ENCODE measurements around the gene RDH12.

Gene RDH12

DNA sequence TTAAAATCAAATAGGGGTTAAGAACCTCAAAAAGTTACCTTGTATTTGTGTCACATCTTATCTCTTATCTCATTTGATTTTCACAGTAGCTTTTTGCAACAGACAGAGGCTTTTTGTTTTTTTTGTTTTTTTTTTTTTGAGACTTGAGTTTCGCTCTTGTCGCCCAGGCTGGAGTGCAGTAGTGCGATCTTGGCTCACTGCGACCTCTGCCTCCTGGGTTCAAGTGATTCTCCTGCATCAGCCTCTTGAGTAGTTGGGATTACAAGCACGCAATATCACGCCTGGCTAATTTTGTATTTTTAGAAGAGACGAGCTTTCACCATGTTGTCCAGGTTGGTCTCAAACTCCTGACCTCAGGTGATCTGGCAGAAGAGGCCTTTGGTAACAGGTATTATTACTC, 25.7 kb downstream of the RDH12 start:
- no peak for ATAC-seq
- no peak for TF ChIP-seq SNAI2 (CRISPR knock-in tag; IDR thresholded peaks at IDR 0.05)
- TF ChIP-seq TOX (CRISPR knock-in tag; IDR thresholded peaks at IDR 0.05; ENCODE audit: borderline replicate concordance), result no peak
- no peak for TF ChIP-seq BACH2 (CRISPR knock-in tag; IDR thresholded peaks at IDR 0.05; ENCODE audit: borderline replicate concordance)
- TF ChIP-seq ZNF565 (CRISPR knock-in tag; conservative IDR thresholded peaks at IDR 0.05; ENCODE audit: low read depth), result no peak

DNA sequence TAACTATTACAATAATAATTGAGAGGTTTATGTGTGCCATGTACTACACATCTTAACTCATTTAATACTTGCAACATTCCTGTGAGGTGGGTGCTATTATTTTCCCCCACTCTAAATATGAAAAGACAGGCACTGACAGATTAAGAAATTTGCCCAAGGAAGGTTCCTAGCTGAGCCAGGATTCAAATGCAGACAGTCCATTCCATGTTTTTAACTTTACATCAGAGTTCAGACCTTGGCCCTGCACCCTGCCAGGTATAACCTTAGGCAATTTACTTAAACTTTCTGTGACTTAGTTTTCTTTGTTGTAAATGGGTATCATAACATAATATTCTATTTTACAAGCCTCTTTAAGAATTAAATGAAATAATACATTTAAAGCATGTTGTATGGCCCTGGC, 26.6 kb downstream of the RDH12 start:
- no peak for ATAC-seq
- no peak for TF ChIP-seq PPARA (CRISPR knock-in tag; IDR thresholded peaks at IDR 0.05; ENCODE audit: borderline replicate concordance)
- no peak for TF ChIP-seq TCF4 (CRISPR knock-in tag; IDR thresholded peaks at IDR 0.05; ENCODE audit: borderline replicate concordance)
- TF ChIP-seq, protein P1, sequence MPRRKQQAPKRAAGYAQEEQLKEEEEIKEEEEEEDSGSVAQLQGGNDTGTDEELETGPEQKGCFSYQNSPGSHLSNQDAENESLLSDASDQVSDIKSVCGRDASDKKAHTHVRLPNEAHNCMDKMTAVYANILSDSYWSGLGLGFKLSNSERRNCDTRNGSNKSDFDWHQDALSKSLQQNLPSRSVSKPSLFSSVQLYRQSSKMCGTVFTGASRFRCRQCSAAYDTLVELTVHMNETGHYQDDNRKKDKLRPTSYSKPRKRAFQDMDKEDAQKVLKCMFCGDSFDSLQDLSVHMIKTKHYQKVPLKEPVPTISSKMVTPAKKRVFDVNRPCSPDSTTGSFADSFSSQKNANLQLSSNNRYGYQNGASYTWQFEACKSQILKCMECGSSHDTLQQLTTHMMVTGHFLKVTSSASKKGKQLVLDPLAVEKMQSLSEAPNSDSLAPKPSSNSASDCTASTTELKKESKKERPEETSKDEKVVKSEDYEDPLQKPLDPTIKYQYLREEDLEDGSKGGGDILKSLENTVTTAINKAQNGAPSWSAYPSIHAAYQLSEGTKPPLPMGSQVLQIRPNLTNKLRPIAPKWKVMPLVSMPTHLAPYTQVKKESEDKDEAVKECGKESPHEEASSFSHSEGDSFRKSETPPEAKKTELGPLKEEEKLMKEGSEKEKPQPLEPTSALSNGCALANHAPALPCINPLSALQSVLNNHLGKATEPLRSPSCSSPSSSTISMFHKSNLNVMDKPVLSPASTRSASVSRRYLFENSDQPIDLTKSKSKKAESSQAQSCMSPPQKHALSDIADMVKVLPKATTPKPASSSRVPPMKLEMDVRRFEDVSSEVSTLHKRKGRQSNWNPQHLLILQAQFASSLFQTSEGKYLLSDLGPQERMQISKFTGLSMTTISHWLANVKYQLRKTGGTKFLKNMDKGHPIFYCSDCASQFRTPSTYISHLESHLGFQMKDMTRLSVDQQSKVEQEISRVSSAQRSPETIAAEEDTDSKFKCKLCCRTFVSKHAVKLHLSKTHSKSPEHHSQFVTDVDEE (CRISPR knock-in tag; IDR thresholded peaks at IDR 0.05), result no peak
- TF ChIP-seq ZNF565 (CRISPR knock-in tag; conservative IDR thresholded peaks at IDR 0.05; ENCODE audit: low read depth), result no peak
- TF ChIP-seq ARNTL (CRISPR knock-in tag; IDR thresholded peaks at IDR 0.05; ENCODE audit: borderline replicate concordance, low read depth), result no peak

DNA sequence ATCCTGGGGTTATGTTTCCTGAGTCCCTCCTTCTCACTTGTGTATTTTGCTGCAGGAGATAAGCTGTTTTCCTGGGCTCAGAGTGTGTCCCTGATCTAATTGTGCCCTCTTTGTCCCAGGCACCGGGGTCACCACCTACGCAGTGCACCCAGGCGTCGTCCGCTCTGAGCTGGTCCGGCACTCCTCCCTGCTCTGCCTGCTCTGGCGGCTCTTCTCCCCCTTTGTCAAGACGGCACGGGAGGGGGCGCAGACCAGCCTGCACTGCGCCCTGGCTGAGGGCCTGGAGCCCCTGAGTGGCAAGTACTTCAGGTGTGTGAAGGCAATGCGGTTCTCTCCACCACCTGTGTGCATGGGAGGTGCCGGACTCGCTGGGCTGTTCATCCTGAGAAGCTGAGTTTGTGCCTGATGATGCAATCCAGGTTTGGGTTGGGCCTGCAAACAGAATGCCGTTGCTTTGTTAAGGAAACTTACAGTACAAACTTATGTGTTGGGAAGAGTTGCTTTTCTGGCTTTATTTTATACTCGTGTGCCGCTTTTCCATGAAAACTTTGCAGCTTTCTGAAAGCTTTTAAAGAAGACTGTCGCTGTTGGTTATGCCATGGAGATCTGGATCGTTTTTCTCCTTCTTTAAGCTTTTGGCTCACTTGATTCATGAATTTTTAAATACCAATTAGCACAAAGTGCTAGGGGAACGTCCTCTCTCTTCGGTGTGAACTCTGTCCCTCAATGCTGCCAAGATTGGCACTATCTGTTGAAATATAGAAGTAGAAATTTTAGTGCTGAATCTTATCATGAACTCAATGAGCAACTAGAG, 27.6 kb downstream of the RDH12 start:
- no peak for ATAC-seq
- no peak for TF ChIP-seq ARNTL (CRISPR knock-in tag; IDR thresholded peaks at IDR 0.05; ENCODE audit: borderline replicate concordance, low read depth)

DNA sequence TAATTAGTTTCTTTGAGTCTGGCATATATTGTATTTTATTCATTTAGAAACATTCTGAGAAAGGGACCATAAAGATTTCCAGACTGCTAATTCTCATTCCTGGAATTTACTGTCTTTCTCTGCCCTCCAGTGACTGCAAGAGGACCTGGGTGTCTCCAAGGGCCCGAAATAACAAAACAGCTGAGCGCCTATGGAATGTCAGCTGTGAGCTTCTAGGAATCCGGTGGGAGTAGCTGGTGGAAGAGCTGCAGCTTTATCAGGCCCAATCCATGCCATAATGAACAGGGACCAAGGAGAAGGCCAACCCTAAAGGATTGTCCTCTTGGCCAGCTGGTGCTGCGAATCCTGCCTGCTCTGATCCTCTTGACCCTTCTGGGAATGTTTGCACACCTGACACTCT, 31.9 kb downstream of the RDH12 start:
- no peak for ATAC-seq
- TF ChIP-seq, protein P2, sequence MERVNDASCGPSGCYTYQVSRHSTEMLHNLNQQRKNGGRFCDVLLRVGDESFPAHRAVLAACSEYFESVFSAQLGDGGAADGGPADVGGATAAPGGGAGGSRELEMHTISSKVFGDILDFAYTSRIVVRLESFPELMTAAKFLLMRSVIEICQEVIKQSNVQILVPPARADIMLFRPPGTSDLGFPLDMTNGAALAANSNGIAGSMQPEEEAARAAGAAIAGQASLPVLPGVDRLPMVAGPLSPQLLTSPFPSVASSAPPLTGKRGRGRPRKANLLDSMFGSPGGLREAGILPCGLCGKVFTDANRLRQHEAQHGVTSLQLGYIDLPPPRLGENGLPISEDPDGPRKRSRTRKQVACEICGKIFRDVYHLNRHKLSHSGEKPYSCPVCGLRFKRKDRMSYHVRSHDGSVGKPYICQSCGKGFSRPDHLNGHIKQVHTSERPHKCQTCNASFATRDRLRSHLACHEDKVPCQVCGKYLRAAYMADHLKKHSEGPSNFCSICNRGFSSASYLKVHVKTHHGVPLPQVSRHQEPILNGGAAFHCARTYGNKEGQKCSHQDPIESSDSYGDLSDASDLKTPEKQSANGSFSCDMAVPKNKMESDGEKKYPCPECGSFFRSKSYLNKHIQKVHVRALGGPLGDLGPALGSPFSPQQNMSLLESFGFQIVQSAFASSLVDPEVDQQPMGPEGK (CRISPR knock-in tag; IDR thresholded peaks at IDR 0.05; ENCODE audit: borderline replicate concordance), result no peak
- TF ChIP-seq ARNTL (CRISPR knock-in tag; IDR thresholded peaks at IDR 0.05; ENCODE audit: borderline replicate concordance, low read depth) (no peak), ISL1 (CRISPR knock-in tag; IDR thresholded peaks at IDR 0.05) (no peak), TOX (CRISPR knock-in tag; IDR thresholded peaks at IDR 0.05; ENCODE audit: borderline replicate concordance) (no peak), ZNF70 (CRISPR knock-in tag; IDR thresholded peaks at IDR 0.05) (no peak), BACH2 (CRISPR knock-in tag; IDR thresholded peaks at IDR 0.05; ENCODE audit: borderline replicate concordance) (no peak), GLIS3 (CRISPR knock-in tag; IDR thresholded peaks at IDR 0.05) (no peak), ZNF565 (CRISPR knock-in tag; conservative IDR thresholded peaks at IDR 0.05; ENCODE audit: low read depth) (no peak), RARB (CRISPR knock-in tag; IDR thresholded peaks at IDR 0.05) (no peak), ZFP30 (CRISPR knock-in tag; IDR thresholded peaks at IDR 0.05) (no peak), OSR1 (CRISPR knock-in tag; IDR thresholded peaks at IDR 0.05) (no peak), ZFP3 (CRISPR knock-in tag; IDR thresholded peaks at IDR 0.05) (no peak), TCF4 (CRISPR knock-in tag; IDR thresholded peaks at IDR 0.05; ENCODE audit: borderline replicate concordance) (no peak), SNAI2 (CRISPR knock-in tag; IDR thresholded peaks at IDR 0.05) (no peak), ZNF8 (CRISPR knock-in tag; IDR thresholded peaks at IDR 0.05) (no peak)
- TF ChIP-seq, protein P3, sequence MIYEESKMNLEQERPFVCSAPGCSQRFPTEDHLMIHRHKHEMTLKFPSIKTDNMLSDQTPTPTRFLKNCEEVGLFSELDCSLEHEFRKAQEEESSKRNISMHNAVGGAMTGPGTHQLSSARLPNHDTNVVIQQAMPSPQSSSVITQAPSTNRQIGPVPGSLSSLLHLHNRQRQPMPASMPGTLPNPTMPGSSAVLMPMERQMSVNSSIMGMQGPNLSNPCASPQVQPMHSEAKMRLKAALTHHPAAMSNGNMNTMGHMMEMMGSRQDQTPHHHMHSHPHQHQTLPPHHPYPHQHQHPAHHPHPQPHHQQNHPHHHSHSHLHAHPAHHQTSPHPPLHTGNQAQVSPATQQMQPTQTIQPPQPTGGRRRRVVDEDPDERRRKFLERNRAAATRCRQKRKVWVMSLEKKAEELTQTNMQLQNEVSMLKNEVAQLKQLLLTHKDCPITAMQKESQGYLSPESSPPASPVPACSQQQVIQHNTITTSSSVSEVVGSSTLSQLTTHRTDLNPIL (CRISPR knock-in tag; IDR thresholded peaks at IDR 0.05; ENCODE audit: low read depth), result no peak
- TF ChIP-seq, protein P4, sequence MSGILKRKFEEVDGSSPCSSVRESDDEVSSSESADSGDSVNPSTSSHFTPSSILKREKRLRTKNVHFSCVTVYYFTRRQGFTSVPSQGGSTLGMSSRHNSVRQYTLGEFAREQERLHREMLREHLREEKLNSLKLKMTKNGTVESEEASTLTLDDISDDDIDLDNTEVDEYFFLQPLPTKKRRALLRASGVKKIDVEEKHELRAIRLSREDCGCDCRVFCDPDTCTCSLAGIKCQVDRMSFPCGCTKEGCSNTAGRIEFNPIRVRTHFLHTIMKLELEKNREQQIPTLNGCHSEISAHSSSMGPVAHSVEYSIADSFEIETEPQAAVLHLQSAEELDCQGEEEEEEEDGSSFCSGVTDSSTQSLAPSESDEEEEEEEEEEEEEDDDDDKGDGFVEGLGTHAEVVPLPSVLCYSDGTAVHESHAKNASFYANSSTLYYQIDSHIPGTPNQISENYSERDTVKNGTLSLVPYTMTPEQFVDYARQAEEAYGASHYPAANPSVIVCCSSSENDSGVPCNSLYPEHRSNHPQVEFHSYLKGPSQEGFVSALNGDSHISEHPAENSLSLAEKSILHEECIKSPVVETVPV (CRISPR knock-in tag; IDR thresholded peaks at IDR 0.05), result no peak
